ENCODE results near the gene GHITM.
"Not testable (repeated sequence)": the region's sequence is repeated elsewhere in the genome, so short reads cannot be mapped to it uniquely, and the experiment has no call there.

GHITM gene

GRCh38 chr10:84172467-84173356, 33.4 kb downstream of the GHITM start:
- DNase-seq (ENCODE audit: extremely low spot score, insufficient read length, low read depth): no peak
- FAIRE-seq: no peak

- DNase-seq (ENCODE audit: extremely low spot score, insufficient read length, low read depth) (no peak), FAIRE-seq (peak; percentile 84)
These were observed 34.2 kb downstream of the GHITM start, which contains the start of gene GPR15LG for GRCh38 chr10:84173501-84173929. Gene GPR15LG (plus strand): TSS chr10:84173801. CDS start chr10:84173852, 51 bp downstream.

- FAIRE-seq (no peak), DNase-seq (ENCODE audit: extremely low spot score, insufficient read length, low read depth) (no peak)
These were observed 36.1 kb downstream of the GHITM start for GRCh38 chr10:84175436-84175835.

GRCh38 chr10:84176351-84176750, 37.0 kb downstream of the GHITM start:
- FAIRE-seq: no peak
- no peak for DNase-seq (ENCODE audit: extremely low spot score, insufficient read length, low read depth)

- DNase-seq (ENCODE audit: extremely low spot score, insufficient read length, low read depth): no peak
- FAIRE-seq: no peak
These were observed 37.6 kb downstream of the GHITM start for GRCh38 chr10:84176836-84177474.

- no peak for DNase-seq (ENCODE audit: extremely low spot score, insufficient read length, low read depth)
- peak; percentile 90 for FAIRE-seq
These were observed 38.3 kb downstream of the GHITM start for GRCh38 chr10:84177541-84178141.

- DNase-seq (ENCODE audit: extremely low spot score, insufficient read length, low read depth) (no peak), FAIRE-seq (no peak)
These were observed 38.9 kb downstream of the GHITM start for GRCh38 chr10:84178160-84178609.

- peak; percentile 60 for FAIRE-seq
These were observed 39.9 kb downstream of the GHITM start for GRCh38 chr10:84179059-84179710.

GRCh38 chr10:84180386-84180785, 41.1 kb downstream of the GHITM start:
- DNase-seq (ENCODE audit: extremely low spot score, insufficient read length, low read depth); FAIRE-seq: not testable (repeated sequence)

More at GRCh38 chr10:84179059-84179710, 39.9 kb downstream of the GHITM start:
- DNase-seq (ENCODE audit: extremely low spot score, insufficient read length, low read depth): no peak

- no peak for FAIRE-seq
- DNase-seq (ENCODE audit: extremely low spot score, insufficient read length, low read depth): no peak
These were observed 42.3 kb downstream of the GHITM start for GRCh38 chr10:84181631-84182030.

GRCh38 chr10:84184517-84184916, 45.2 kb downstream of the GHITM start:
- DNase-seq (ENCODE audit: extremely low spot score, insufficient read length, low read depth): no peak
- no peak for FAIRE-seq

GRCh38 chr10:84185526-84186175, 46.3 kb downstream of the GHITM start:
- FAIRE-seq: no peak
- DNase-seq (ENCODE audit: extremely low spot score, insufficient read length, low read depth): no peak

- DNase-seq (ENCODE audit: extremely low spot score, insufficient read length, low read depth) (no peak), FAIRE-seq (no peak)
These were observed 49.5 kb downstream of the GHITM start for GRCh38 chr10:84188815-84189214.

- FAIRE-seq: no peak
These were observed 51.3 kb downstream of the GHITM start for GRCh38 chr10:84190621-84191020.

GRCh38 chr10:84191106-84191505, 51.8 kb downstream of the GHITM start:
- DNase-seq (ENCODE audit: extremely low spot score, insufficient read length, low read depth): no peak
- no peak for FAIRE-seq

More at GRCh38 chr10:84190621-84191020, 51.3 kb downstream of the GHITM start:
- DNase-seq (ENCODE audit: extremely low spot score, insufficient read length, low read depth): no peak

GRCh38 chr10:84193327-84193726, 54.0 kb downstream of the GHITM start:
- FAIRE-seq (no peak), DNase-seq (ENCODE audit: extremely low spot score, insufficient read length, low read depth) (no peak)

- FAIRE-seq (no peak), DNase-seq (ENCODE audit: extremely low spot score, insufficient read length, low read depth) (no peak)
These were observed 54.6 kb downstream of the GHITM start for GRCh38 chr10:84193846-84194423.

GRCh38 chr10:84194424-84195043, 55.2 kb downstream of the GHITM start, which contains the start of gene CDHR1:
Gene CDHR1 (plus strand): TSS chr10:84194537. CDS start chr10:84194761, 224 bp downstream.
- no peak for FAIRE-seq
- DNase-seq (ENCODE audit: extremely low spot score, insufficient read length, low read depth): peak; percentile 43

Measured in GM18507 (cell line).